ENCODE results near the gene KIF16B. TPM values are rescaled to one million over a fixed set of nuclear protein-coding genes. Genes with fewer than 3 reads are reported as not detected.

The KIF16B gene
- total RNA-seq, 1 donor from 2014 or later, result 27.0 TPM

- no peak overlapping the region for H3K27ac Mint-ChIP-seq (ENCODE audit: unreplicated experiment)
- no peak for DNase-seq
- peaks cover 5% of the 10 kb centered on the region for H3K27me3 Mint-ChIP-seq (ENCODE audit: unreplicated experiment)
- peaks cover 32% of the 10 kb centered on the region for H3K4me1 Mint-ChIP-seq (ENCODE audit: low read depth, unreplicated experiment)
- H3K9me3 Mint-ChIP-seq (ENCODE audit: unreplicated experiment), result peaks cover 4% of the 10 kb centered on the region
- H3K4me3 Mint-ChIP-seq (ENCODE audit: unreplicated experiment), result no peak overlapping the region
- no peaks in the 10 kb centered on the region for H3K36me3 Mint-ChIP-seq (ENCODE audit: unreplicated experiment)
- TF ChIP-seq CTCF (IDR thresholded peaks at IDR 0.05; ENCODE audit: partially characterized antibody, unreplicated experiment), result no peak
These were observed 10.2 kb upstream of the KIF16B start for GRCh38 chr20:16583474-16583873.

- Mint-ChIP-seq H3K9me3 (ENCODE audit: unreplicated experiment) (peaks cover 4% of the 10 kb centered on the region), H3K36me3 (ENCODE audit: unreplicated experiment) (no peaks in the 10 kb centered on the region), H3K4me1 (ENCODE audit: low read depth, unreplicated experiment) (peaks cover 33% of the 10 kb centered on the region), H3K27me3 (ENCODE audit: unreplicated experiment) (peaks cover 5% of the 10 kb centered on the region), H3K27ac (ENCODE audit: unreplicated experiment) (peak overlapping the region; percentile 97), H3K4me3 (ENCODE audit: unreplicated experiment) (no peak overlapping the region)
- DNase-seq, result no peak
- TF ChIP-seq CTCF (IDR thresholded peaks at IDR 0.05; ENCODE audit: partially characterized antibody, unreplicated experiment), result no peak
These were observed 8.0 kb upstream of the KIF16B start for GRCh38 chr20:16581241-16581640.

- peaks cover 4% of the 10 kb centered on the region for H3K9me3 Mint-ChIP-seq (ENCODE audit: unreplicated experiment)
- no peaks in the 10 kb centered on the region for H3K36me3 Mint-ChIP-seq (ENCODE audit: unreplicated experiment)
- TF ChIP-seq CTCF (IDR thresholded peaks at IDR 0.05; ENCODE audit: partially characterized antibody, unreplicated experiment), result no peak
These were observed 7.4 kb upstream of the KIF16B start for GRCh38 chr20:16580620-16581019.

GRCh38 chr20:16580147-16580546 lies 6.9 kb upstream of the KIF16B start:
- H3K9me3 Mint-ChIP-seq (ENCODE audit: unreplicated experiment), result peaks cover 6% of the 10 kb centered on the region
- peak overlapping the region; percentile 97 for H3K27ac Mint-ChIP-seq (ENCODE audit: unreplicated experiment)
- H3K27me3 Mint-ChIP-seq (ENCODE audit: unreplicated experiment), result peaks cover 5% of the 10 kb centered on the region
- no peak for TF ChIP-seq CTCF (IDR thresholded peaks at IDR 0.05; ENCODE audit: partially characterized antibody, unreplicated experiment)
- H3K4me1 Mint-ChIP-seq (ENCODE audit: low read depth, unreplicated experiment), result peaks cover 37% of the 10 kb centered on the region
- peak; percentile 37 for DNase-seq
- H3K36me3 Mint-ChIP-seq (ENCODE audit: unreplicated experiment), result no peaks in the 10 kb centered on the region
- H3K4me3 Mint-ChIP-seq (ENCODE audit: unreplicated experiment), result peak overlapping the region; percentile 58

More at GRCh38 chr20:16580620-16581019, 7.4 kb upstream of the KIF16B start:
- Mint-ChIP-seq H3K4me3 (ENCODE audit: unreplicated experiment) (peak overlapping the region; percentile 58), H3K4me1 (ENCODE audit: low read depth, unreplicated experiment) (peaks cover 33% of the 10 kb centered on the region), H3K27me3 (ENCODE audit: unreplicated experiment) (peaks cover 5% of the 10 kb centered on the region), H3K27ac (ENCODE audit: unreplicated experiment) (peak overlapping the region; percentile 97)
- no peak for DNase-seq

GRCh38 chr20:16576219-16576618 lies 3.0 kb upstream of the KIF16B start:
- Mint-ChIP-seq H3K4me3 (ENCODE audit: unreplicated experiment) (no peak overlapping the region), H3K9me3 (ENCODE audit: unreplicated experiment) (peaks cover 8% of the 10 kb centered on the region), H3K4me1 (ENCODE audit: low read depth, unreplicated experiment) (peaks cover 38% of the 10 kb centered on the region), H3K36me3 (ENCODE audit: unreplicated experiment) (no peaks in the 10 kb centered on the region), H3K27me3 (ENCODE audit: unreplicated experiment) (peaks cover 5% of the 10 kb centered on the region), H3K27ac (ENCODE audit: unreplicated experiment) (no peak overlapping the region)
- TF ChIP-seq CTCF (IDR thresholded peaks at IDR 0.05; ENCODE audit: partially characterized antibody, unreplicated experiment), result no peak
- no peak for DNase-seq
